HG03378 (cell line): Measurements from ENCODE around the gene PLEKHA6.

Experiments
- ATAC-seq: cut with Tn5 transposase; IDR thresholded peaks from one replicate; pipeline ENCODE4 v1.9.1; 2021; ENCODE audit warnings: mild to moderate bottlenecking, moderate library complexity; ENCODE audit not compliant: unreplicated experiment

Gene PLEKHA6

DNA sequence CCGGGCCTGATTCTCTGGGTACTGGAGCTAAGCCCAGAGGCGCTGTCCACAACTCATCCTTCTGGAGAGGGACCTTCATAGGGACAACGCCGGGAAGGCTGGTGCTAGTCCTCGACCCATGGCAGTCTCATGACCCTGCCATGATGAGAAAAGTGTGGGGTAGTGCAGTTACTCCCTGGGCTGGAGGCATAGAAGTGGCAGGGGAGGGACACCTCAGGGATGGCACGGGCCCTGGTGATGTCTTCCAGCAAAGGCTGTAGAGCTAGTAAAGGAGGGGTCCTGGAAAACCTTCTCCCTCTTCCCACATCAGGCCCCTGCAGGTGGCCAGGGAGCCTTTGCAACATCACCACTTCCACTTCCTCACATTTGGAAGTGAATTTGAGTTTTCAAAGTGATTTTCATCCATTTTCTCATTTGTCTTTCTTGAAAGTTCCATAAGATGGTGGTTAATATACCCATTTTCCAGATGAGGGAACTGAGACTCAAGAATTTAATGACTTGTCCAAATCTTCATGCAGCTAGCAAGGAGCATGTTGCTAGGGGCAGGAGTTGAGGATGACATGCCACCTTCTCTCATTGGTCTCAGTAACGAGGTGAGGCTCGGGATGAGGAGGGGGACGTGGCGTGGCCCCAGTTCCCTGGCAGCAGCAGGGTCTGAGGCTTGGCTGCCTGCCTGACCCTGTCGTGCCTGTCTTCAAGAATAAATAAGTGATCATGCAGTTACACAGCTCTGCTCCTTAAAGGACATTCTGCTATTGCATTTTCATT, 142.7 kb downstream of the PLEKHA6 start:
- no peak for ATAC-seq

DNA sequence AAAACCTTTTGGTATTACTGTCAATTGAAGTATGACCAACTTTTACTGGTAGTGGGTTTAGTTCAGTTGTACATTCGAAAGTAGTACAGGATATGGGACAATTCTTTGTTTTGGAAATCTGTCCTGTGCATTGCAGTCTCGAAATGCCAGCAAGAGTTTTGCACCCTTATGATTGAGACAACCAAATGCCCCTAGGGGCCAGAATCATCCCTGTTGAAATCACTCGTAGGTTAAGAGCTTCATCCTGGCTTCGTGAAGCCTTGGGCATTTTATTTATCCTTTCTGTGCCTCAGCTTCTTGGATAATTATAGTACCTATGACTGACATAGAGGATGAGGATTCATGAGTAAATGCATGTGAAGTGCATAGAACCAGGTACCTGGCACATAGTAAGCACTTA, 143.5 kb downstream of the PLEKHA6 start:
- no peak for ATAC-seq

DNA sequence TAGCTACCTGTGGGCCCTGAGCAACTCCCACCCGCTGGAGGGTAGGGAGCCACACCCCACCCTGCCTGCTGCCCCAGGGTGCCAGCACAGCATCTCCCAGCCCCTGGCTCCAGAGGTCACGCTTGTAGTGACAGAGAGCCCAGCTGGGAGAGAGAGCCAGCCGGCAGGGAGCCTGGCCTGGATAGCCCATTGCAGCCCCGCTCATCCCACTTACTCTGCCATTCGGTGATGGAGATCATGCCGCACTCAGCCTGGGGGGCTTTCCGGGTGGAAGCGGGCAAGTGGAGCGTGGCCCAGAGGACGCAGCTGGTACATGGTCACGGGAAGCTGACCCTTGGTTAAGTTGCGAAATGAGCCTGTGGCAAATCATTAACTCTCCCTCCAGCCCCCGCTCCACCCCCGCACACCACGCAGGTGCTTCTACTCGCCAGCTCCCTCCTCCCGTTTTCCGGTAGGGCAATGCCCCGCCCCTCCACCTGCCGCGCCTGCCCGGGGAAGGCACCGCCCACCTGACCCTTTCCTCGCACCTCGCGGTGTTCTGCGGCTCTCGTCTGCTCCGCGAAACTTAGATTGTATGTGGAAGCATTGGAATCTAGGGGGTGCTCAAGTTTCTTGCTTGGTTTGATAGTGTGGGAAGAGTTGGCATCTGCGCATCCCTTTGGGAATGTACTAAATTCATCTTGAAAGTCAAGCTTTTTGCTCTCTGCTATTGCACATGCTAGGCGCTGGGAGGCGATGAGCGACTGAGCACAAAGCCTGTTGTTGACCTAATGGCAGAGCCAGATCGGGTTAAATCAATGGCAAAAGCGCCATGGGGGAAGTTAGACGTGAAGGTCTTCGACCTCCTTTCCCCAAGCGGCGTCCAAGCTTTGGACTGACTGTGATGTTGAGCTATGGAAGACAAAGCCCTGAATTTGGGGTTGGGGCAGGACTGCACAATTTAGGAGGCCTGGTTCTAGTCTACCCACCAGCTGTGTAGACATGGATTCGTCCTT, 145.8 kb downstream of the PLEKHA6 start, which contains the start of gene GOLT1A:
Gene GOLT1A, minus strand, starts transcription at position 321 of the 995 bp plus-strand sequence. Its CDS starts 82 bp downstream, at position 239.
- peak; percentile 58 for ATAC-seq

DNA sequence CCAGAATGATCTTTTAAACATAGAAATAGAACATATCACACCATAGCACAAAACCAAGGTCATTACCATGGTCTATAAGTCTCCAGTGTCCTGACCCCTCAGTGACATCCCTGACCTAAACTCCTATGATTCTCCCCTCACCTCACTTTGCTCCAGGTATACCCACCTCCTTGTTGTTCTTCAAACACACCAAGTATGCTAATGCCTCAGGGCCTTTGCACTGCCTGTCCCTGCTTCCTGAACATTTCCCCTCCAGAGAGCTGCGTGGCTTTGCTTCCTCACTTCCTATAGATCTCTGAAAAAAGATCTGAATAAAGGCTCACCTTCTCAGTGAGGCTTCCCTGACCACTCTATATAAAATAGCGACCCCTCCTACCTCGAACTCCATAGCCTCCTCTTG, 147.0 kb downstream of the PLEKHA6 start:
- ATAC-seq: no peak

DNA sequence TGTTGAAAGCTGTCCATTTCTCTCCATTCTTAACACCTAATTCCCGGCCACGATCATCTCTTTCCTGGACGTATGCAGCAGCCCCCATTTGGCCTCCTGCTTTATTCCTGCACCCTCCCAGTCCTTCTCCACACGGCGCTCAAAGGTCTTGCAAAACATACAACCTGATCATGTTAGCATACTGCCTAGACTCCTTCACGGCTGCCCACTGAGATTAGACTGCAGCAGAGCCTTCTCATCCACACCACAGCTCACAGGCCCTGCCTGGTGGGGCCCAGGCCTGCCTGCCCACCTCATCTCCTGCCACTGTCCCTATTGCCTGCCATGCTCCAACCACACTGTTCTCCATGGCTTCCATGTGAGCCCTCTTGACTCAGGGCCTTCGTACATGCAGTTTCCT, 148.7 kb downstream of the PLEKHA6 start:
- ATAC-seq: no peak

DNA sequence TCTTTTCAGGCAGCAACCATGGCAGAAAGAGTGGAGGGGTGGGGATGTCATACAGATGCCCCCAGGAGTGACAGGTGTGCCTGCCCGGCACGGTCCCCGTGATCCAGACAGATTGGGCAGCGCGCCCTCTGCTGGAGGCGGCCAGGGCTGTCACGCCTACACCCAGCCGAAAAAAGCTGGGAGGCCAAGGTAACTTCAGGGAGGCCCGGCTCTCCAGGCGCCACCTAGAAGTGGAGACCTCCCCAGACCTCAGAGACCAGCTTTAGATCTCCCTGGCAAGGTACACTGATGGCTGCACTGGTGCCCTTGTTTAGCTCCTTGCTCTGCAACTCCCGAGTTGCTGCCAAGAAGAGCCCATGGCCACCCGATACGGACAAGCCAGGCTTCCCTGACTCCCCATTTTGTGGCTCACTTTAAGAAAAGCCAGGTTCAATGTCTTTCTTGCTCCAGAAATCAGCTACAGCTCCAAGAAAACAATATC, 152.6 kb downstream of the PLEKHA6 start:
- ATAC-seq: no peak

DNA sequence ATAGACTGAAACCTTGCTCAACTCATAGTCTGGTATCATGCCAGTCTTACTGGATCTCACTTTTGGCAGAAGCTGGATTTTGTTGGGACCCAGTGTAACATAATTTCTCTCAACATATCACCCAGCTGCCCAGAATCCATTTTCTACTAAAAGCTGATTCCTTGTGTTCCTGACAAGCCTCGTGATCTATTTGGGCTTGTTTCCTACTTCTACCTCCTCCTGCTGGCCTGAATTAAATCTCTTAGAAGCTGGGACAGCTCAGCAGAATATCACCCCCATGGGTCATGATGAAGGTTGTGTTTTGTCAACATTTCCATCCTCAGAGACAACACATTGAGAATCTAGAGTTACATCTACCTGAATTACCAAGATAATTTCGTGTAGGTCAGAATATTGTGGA, 153.6 kb downstream of the PLEKHA6 start:
- ATAC-seq: no peak

DNA sequence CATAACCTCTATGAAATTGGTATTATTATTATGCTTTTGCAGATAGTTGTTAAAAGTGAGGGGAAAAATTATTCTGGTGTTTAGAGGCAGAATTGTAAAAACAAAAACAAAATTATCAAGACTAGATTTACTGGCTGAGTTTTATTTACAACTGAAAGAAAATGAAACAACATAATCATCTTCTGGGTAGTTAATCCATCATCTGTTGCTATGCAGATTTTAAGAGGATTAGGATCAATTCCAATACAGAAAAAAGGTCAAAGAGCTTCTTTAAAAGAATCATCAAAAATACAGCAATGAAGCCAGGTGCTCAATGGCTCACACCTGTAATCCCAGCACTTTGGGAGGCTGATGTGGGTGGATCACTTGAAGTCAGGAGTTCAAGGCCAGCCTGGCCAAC, 154.2 kb downstream of the PLEKHA6 start:
- ATAC-seq: no peak

DNA sequence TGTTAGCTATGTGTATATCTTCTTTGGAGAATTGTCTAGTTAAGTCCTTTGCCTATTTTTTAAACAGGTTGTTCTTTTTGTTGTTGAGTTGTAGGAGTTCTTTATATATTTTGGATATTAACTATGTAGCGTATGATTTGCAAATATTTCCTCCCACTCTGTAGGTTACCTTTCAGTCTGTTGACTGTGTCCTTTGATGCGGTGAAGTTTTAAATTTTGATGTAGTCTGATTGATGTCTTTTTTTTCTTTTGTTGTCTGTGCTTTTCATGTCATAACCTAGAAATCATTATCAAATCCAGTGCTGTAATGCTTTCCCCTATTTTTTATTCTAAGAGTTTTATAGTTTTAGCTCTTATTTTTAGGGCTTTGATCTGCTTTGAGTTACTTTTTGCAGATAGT, 154.8 kb downstream of the PLEKHA6 start:
- ATAC-seq: no peak

DNA sequence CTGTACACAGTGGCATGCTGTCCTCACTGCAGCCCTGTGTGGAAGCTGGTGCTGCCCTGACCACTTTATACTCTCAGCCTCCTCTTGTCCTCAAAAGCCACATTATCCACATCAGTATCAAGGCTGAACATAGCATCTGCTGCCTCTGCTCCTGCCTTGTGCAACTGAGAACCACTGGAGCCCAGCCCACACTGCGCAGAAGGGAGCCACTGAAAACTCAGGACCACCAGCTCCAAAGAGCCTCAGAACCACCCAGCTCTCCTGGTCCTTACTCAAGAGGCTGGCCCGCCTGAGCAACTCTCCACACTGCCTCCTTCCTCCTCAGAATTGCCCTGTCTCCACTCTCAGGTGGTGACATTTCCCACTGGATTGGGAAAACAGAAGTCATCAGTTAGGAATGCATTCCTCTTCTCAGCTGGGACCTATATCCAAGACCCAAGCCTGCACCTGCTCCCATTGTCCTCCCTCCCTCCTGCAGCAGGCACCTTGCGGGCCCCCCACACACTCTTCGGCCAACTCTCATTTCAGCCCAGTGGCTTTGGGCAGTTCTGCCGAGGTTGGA, 156.4 kb downstream of the PLEKHA6 start:
- no peak for ATAC-seq

DNA sequence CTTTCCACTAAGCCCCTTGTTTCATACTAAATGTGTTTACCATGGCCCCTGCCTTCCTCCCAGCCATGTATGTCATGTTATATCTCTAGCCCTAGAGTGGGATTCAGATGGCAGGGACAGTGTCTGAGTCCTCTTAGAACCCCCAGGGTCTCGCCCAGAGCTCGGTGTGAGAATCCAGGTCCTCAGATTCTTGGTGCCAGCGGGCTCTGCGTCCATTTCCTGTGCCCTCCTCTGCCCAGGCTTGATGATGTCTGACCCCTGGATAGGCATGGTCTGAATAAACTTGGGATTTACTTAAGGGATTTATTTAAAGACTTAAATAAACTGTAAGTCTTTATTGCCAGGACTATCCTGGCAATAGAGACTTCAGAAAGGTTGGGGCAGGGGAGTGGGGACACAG, 157.2 kb downstream of the PLEKHA6 start:
- no peak for ATAC-seq

DNA sequence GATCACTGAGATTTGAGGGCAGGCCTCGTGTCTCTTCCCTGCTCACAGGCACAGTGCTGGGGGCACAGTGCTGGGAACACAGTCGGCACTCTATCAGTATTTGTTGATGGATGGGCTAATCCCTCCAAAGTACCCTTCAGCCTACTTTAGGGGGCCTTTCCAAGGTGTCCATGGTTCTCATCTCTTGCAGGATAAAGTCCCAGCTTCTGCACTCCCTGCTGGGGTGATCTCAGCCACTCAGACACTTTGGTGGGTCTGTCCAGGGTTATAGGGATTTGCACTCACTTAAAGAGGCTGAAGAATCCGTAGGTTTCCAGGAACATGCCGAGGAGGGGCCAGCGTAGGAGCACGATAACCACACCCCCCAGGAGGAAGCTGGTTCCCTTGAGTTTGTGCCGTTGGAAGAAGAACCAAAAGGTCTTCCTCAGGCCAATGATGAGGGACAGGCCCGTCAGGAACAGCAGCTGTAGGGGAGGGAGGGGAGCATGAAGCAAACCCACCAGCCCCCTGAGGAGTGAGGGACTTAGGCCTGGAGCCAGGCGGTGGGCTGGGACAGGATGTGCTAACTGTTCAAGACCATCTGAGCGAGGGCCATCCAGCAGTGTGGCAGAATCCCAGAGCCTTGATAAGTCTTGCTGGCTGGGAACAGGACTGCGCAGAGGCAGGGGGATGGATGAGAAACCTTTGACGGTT, 158.2 kb downstream of the PLEKHA6 start:
- ATAC-seq: no peak

DNA sequence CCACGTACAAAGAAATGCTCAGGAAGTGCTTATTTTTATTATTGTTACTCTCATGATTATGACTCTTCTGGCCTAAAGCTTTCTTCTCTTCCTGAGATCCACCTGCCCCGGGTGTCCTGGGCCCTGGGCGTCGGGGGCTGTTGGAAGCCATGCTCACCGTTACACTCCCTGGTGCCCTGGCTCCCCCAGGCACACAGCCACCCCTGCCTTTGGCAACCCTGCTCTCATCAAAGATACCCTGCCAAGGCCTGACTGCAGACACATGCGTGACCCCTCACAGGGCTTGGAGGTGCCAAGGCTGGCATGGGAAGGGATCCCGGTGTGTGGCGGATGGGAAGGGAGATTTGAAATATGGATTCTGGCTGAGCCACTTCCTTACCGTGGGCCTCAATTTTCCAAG, 160.2 kb downstream of the PLEKHA6 start:
- ATAC-seq: no peak

DNA sequence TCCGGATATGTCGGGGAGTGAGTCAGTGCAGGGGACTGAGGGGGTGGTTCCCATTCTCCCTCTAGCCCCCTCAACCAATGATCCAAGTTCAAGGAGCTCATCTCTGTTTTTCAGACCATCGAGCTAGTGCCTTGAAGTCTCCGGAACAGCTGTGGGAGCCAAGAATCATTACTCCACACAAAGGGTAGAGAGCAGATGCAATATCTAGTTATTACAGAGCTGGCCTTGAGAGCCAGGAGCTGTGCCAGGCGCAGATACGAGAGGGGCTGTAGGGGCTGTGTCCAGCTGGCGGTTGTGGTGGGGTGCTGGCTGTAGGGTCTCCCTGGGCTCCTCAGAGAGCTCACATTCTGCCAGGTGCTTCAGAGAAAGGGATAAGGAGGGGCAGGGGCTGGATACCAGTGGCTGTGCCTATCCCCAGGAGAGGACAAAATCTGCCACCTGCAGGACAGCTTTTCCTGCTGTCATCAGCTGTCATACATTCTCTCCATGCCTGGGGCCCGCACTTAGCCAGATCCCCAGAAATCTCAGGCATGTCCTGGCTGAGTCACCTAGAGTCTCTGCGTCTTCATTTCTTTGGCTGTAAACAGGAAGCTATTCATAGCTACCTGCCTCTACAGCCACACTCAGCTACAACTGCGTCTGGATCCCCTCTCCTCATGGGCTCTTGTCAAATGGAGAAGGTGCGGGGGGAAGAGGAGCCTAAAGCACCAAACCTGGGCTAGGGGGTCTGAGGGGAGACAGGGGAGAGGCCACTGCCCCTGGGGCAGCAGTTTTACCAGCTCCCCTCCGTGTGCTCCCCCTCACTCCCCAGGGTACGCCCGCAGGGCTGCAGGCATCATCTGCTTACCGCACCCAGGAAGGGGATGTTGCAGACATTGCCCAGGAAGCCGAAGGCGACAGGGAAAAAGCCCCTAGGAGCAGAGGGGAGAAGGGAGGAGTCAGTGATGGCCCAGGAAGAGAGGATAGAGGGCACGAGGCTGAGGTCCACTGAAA, 161.1 kb downstream of the PLEKHA6 start:
- ATAC-seq: no peak

DNA sequence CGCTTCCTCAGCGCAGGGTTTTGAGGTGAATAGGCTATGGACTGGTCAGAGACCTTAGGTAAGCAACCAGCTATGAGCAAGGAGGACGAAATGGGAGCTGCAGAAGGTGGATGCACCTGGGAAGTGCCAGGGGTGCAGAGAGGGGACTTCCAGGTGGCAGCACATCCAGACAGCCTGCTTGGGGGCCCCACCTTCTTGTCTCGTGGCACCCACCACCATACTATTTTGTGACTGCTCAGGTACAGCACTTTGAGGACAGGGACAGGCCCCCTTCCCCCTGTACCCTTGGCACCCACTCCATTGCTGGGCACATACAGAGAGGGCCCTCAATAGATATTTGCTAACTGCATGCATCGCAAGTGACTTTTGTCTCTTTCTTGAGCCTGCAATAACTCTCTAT, 162.7 kb downstream of the PLEKHA6 start:
- no peak for ATAC-seq

DNA sequence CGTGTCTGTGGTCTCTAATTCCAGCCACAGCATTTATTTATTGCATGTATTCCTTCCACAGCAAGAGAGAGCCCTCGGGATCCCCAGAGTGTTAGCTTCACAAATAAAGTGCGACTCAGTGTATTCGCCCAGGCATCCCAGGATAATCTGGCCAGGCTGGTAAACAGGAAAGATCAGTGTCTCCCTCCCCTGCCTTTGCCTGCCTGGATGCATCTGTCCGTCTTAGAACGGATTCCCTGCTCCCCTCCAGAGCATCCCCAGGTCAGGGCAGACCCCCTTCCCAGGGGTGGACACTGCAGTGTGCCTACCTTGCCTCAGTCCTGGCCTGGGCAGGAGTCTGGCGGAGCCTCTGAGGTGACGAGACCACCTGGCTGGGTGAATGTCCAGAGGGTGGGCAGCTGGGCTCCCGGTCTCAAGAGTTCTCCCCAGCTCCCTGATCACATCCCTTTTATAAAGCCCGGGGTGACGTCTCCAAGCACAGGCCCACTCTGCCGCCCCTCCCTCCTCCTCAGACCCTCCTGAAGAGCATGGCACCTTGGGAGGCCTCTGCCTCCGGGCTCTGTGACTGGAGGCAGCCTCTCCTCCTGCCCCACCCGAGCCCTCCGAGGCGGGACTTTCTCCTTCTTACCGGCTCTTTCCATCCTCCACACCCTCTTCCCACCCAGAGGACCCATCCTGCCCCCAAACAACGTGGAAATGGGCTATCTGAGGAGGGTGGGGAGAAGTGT, 163.5 kb downstream of the PLEKHA6 start, which contains the start of gene KISS1:
Gene KISS1, minus strand, starts transcription at position 424 of the 728 bp plus-strand sequence. CDS start 3,615 bp downstream, outside the sequence.
- ATAC-seq: no peak

DNA sequence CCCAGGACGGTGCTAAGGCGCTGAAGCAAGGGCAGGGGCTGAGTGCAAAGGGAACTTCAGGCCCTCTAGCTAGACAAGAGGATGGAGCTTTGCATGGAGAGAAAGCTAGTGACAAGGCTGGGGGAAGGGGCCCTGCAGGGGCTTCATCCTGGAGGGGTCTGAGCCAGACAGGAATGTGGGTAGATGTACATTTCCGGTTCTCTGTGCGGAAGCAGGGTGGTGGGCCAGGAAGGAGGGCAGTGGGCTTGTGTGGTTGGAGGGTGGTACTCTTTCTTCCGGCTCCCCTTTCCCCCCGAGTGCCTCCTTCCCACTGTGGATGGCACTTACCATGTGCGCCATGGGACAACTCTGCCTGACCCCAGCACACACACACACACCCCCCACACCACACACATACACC, 165.0 kb downstream of the PLEKHA6 start:
- ATAC-seq: no peak

DNA sequence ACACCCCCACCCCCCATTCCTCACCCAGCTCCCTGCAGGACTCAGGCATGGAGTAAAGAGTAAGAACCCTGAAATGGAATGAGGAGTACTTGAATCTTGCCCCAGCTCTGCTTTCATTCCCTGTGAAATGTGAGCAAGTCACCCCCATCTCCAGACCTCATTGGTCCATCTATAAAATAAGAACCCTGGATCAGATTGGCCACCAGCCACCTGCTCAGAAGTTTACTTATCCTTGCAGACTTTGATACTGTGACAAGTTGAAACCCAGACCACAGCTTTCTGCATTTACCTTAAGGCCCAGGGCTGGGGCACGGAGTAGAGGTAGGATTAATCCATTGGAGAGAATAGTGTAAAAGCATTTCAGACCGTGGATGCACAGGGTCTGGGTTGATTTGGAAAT, 165.6 kb downstream of the PLEKHA6 start:
- ATAC-seq: no peak
